Activated CD4-positive, CD25-positive, alpha-beta regulatory T cell treated with anti-CD3 and anti-CD28 coated beads, Interleukin-2, amount 50 U/mL, for 72 hours (primary cell): ENCODE data around the gene PCSK5.

Experiments
- DNase-seq: peaks from one replicate; pipeline ENCODE4 v3.0.0; 2021

The PCSK5 gene

DNA sequence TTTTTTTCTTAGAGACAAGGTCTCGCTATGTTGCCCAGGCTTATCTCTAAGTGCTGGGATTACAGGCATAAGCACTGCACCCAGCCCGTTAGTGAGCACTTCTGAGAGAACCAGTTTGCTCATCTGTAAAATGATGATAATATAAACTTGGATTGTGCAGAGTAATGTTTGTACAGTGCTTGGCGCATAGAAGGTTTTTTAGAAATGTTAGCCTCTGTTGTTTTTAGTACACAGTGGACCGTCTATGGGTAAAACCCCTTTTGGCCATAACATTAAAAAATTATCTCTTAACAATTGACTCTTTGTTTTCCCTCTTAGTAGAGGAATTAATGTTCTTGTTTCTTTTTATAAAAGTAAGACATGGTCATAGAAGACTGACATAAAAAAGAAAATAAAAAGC is 202.1 kb downstream of the PCSK5 start:
- DNase-seq, result no peak

DNA sequence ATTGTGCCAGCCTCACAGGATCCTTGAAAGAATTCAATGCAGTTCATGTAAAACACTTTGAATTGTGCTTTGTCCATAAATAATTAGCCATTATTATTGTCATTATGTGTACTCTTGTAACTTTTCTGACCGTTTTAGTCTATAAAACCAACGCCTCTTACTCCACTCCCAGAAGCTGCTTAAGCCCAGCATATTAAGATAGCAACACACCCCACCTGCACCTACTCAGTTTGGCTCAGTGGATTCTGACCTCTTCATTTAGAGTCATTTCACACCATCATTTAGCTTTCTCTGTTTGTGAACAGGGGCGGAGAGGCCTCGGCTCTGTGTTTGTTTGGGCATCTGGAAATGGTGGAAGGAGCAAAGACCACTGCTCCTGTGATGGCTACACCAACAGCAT is 205.1 kb downstream of the PCSK5 start:
- no peak for DNase-seq

DNA sequence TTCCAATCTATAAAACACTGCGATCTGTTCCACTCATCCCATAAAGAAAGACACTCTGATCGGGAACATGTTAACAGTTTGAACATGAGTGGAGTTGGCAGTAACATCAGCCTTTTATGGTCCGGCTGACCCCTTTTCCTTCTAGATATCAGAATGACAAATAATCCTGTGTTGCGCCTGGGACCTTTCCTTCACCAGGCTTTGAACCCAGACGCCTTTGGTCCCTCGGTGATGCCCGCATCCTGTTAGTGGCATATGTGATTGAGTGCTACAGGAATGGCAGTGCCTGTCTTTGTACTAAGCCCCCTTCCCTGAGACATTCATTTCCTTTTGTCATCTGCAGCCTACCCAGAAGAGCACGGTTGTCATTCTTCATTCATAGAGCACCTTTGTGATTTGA is 209.0 kb downstream of the PCSK5 start:
- DNase-seq, result no peak

DNA sequence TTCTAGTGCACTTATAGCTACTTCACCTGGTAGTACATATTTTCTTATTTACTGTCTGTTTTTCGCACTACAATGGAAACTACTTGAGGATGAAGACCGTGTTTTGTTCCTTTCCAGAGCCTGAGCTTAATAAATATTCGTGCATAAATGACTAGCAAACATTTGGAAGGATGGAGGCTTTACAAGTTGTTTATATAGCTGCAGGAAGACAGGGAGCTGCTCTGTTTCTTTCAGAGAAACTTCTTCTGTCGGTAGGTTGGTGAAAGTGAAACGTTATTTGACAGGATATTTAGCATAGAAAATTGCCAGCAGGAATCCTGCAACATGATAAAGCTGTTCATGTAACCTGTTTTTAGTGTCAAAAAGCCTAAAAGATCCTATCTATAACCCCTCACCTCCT is 210.6 kb downstream of the PCSK5 start:
- DNase-seq, result no peak

DNA sequence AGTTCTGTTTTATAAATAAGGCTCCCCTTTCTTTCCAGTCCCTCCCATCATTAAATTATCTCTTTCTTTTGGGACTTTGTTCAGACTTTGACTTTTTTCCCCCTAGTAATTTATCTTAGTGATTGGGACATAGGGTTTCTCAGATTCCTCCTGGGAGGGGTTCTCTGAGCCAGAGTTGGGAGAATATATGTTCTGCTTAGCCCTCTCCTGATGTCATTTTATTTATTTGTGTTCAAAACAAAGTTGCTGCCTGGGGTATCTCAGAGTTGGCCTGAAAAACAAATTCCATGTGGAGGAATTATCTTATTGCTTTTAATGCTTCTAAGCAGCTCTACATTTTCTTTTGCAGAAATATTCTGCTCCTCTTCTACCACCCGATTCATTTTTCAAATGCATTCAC is 211.0 kb downstream of the PCSK5 start:
- DNase-seq, result no peak

DNA sequence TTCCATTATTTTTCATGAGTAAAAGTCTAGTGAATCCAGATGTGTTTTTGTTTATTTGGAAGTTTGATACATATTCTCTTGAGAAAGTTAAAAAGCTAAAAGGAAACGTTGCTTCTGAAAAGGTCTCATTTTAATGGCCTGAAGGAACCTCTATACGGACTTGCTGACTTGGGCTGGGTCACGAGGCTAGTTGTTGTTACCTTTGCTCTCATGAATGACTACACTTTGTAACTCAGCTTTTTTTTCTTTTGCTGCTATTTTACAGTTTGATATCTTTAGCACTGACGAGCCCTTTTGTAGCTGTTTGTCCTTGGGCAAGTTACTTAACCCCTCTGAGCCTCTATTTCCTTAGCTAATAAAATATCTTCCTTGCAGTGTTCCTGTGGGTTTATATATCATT is 211.5 kb downstream of the PCSK5 start:
- no peak for DNase-seq

DNA sequence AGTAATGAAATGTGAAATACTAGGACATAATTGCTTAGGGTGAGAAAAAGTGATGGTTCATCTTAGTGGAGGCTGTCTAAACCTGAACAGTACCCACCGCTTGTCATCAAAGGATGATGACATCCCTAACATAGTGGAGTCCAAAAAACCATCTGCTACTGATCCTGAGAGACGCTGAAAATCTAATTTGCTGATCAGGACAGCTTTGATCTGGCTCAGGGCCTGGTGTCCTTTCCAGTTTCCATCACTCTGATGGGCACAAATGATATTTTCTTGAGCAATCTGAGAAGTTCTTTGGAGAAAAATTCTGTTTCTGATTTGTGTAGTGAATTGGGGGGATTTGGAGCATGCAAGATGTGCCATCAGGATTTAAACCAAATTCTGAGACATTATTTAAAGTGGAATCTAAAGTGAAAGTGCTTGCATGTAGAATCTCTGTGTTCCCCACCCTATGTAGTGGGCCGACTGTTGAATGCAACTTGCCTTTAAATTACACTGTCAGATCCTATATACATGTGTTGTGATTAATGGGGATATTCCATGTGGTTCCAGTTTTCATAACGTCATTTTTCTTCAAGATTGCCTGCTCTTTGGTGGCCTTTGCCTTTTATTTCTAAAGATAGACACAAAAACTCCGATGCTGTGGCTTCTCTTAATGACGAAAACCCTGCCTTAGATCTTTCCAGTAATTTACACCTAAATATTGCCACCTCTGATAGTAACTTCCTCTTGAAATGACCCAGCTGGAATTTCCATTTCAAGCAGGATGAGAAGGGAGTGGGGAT is 213.2 kb downstream of the PCSK5 start:
- no peak for DNase-seq

DNA sequence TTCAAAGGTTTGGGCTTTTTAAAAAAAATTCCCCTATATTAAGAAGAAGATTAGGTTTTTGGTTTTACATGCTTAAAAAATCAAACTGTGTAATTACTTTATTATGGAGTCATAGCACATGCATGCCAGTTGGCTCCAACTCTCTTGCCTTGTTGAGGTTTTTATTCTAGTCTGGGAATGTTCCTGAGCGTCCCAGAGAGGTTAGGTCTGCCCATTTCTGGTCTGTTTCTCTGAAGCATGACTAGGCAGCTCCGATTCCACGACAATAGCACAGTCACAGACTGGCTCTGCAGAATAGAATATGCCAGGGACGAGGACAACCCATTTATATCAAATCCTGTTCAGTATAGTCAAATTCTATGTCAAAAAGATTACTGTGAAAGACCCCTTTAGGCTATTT is 217.0 kb downstream of the PCSK5 start:
- DNase-seq, result no peak

DNA sequence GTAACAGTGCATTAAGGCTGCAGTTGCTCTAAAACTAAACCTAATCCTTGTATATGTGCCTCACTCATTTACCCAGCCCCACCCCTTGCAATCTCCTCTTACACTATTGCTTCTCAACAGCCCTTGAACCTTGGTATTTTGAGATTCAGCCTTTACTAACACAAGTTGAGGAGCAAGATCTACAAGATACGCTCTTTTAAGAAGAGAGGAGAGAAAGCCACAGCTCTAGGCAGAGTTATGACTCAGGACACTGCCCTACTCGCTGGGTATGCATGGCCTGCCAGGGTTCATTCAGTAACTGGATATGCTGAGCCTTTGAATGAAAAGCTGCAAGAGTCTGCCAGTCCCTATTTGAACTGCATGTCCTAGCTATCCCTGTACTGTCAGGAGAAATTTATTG is 219.5 kb downstream of the PCSK5 start:
- no peak for DNase-seq

DNA sequence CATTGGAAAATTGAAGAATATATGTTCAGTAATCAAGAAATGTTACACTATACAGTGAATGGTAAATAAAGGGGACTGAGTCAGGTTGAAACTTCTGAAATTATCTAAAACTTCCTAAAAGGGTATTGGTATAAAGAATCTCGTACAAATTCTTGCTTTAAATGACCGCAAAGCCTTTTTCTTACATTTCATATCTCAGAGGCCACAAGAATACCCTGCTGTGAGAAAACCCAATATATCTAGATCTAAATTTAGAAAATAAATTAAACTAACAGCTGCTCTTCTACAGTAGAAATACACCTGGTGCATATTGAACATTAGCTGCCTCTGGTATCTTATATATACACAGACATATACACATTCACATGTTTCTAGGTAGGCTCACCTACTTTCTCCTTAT is 221.7 kb downstream of the PCSK5 start:
- no peak for DNase-seq

DNA sequence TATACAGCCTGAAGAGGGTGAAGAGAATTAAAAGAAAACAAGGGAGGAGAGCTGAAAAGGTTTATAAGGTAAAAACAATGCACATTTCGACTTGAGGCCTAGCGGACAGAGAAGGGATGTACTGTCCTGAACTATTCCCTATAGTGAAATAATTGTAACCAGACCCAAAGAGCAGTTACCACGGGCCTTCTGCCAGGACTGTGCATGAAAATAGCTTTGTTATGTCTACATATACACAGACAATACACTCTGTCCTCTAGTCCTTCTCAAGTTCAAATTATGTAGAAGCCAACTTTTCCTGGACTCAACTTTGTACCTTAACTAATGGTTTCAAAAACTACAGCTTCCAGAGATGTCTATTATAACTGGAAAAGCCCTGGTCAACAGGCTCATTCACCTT is 223.7 kb downstream of the PCSK5 start:
- DNase-seq, result no peak

DNA sequence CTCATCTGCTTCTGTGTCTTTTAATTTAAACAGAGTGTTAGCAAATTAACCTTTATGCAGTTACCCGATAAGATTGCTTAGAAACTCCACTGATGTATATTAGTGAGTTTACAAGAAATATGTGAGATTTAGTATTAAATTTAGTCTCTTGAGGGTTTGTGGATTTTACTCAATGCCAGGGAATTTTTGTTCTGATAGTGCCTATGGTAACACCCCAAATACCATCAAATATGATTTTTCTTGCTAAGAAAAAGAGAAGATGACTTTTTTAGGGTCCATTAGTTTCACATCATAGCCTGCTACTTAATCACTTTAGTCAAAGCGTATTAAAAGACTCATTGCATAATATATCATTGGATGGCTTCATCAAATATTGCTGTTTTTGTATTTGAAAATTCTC is 224.9 kb downstream of the PCSK5 start:
- DNase-seq, result no peak

DNA sequence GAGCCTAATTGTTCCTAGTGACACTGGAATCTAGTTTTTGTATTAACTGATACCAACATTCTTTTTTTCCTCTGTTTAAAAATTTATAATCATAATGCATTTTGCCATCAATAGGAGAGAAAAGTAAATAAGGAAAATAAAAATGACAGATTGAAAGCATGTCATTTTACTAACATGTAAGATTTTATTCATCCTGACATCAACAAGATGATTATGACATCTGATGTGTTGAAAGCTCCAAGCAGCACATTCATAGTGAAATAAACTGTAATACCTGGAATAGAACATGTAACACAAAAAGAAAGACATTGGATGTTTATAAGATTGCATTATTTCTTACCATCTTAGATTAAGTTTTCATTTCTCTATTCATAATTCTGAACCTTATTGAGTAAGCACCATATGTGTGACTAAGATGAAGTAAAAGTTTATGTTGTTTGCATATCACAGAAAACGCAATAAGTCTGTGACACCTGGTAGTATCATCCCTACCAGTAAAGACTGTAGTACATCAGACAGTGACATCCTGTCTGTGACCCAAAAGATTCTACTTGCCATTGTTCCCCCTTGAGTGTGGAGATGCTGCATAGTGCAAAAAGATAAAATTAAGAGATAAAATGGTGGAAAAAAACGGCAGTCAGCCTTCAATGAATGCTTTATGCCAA is 225.6 kb downstream of the PCSK5 start:
- DNase-seq, result no peak

DNA sequence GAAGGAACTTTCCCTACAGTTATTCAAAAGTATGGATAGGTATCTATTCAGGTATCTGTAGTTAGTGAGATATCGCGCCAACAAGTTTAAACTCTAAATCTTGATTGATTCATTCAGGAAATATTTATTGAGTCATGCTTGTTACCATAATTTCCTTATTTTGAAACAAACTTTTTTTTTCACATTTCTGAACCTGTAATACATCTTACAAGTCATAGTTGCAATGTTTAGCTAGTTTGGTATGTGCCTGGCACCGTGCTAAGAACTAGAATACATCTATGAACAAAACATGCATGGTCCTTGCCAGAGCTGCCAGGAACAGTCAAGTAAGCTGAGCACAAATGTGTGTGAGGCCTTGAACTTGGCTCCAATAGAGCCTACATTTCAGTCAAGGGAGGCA is 226.4 kb downstream of the PCSK5 start:
- no peak for DNase-seq

DNA sequence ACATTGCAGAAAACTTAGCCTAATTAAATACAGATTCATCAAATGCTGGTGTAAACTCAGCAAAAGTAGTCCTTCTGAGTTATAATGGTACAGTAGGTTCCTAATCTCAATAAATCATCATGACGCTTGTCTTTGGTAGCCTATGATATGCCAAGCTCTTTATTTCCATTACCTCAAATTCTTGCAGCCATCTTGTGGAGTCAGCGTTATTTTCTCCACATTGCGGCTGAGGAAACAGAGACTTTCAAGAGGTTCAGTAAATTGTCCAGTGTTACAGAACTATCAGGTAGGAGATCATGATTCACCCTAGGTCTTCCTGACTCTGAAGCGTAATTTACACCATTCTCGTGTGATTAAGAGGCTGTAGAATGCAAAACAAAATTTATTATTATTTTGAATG is 237.2 kb downstream of the PCSK5 start:
- DNase-seq, result no peak

DNA sequence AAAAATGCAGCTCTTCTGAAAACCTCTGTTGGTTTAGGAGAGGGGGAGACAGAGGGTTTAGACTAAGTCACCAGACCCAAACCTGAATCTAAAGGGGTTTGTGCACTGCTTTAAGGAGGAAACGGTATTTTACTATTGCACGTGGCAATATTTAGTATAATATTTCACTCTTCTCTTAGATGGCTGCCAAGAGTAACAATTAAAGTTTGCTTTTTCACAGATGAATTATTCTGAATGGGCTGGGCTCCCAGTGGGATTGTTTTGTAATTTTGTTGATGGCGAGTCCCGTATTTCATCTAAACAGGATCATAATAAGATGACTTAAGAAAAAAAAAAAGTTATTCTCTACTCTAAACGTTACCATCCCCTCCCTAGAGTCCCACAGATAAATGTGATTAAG is 245.4 kb downstream of the PCSK5 start:
- DNase-seq, result no peak

DNA sequence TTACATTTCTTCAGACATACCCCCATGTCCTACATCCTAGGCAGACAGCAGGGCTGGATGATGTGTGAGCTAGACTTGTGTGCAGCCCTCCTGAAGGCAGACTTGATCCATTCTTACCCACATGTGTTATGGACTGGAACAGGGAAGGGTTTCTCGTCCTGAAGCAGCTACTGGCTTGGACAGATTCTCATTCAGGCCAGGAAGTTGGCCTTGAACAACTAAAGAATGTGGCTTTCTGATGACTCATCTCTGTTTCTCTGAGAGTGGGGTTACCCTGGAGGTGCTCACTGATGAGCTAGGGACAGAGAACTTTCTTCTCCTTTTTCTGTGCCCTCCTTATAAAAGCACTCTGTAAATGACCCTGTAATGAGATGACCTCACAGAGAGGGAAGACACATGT is 246.5 kb downstream of the PCSK5 start:
- DNase-seq, result no peak

DNA sequence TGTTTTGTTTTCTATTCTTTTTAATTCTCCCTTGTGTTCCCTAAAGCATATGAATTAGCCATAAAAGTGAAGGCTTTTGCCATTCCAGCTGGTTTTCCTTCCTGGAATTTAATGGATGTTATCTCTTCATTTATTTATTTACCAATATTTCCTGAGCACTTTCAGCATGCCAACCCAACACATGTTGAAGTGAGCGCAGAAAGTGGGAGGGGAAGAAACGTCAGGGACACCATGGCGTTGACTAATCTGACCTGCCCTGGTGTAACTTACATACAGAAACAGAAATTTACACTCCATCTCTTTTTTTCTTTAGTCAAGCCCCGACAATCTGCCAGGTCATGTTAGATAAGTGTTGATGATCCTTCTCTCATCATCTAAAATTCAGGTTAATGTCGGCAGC is 247.5 kb downstream of the PCSK5 start:
- DNase-seq, result no peak

DNA sequence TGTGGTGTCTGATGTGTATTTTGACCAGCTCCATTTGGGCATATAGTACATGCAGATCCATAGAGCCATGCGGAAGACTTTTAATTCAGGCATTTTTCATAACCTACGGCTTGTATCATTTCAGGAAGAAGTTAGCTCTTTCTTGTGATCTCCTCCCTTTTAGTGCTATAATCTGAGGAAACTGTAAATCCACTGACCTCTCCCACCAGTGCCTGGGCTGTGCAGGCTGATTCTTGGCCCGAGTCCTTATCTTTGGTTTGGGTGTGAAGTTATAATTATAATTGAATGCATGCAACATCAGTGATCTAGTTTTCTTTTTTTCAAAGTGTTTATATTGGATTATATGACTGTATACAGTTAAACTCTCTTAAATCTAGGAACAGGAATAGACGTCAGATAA is 247.9 kb downstream of the PCSK5 start:
- DNase-seq, result no peak

DNA sequence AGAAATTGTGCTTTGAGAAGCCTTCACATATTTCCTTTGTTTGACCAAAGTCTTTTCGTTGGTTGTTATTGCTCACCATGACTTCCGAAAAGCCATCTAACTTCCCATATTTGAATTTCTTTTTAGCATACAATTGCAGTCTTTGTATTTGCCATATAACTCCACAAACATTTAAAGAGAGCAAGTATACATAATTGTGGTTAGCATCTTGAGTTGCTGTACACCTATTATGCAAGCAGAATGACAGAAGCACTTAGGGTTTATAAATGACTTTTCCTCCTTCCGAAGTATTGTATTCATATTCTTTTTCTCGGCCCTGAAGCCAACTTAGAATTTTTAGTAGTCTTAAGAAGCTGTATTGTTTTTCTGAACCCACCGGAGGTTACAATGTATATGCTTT is 253.4 kb downstream of the PCSK5 start:
- DNase-seq, result no peak

DNA sequence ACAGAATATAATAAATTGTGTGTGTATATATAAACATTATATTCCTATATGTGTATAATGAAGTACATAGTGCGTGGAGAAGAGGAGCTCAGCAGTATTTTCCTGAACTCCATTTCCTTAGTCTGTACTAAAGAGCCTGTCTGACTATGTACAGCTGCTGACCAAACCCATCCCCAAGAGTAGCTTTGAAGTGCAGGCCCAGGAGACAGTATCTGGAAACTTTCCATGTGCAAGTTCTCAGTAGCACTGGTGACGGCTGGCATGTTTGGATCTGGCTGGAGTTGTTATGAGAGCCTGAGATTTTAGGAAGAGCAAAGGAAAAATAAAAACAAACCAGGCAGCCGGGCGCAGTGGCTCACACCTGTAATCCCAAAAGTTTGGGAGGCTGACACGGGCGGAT is 259.5 kb downstream of the PCSK5 start:
- DNase-seq, result no peak

DNA sequence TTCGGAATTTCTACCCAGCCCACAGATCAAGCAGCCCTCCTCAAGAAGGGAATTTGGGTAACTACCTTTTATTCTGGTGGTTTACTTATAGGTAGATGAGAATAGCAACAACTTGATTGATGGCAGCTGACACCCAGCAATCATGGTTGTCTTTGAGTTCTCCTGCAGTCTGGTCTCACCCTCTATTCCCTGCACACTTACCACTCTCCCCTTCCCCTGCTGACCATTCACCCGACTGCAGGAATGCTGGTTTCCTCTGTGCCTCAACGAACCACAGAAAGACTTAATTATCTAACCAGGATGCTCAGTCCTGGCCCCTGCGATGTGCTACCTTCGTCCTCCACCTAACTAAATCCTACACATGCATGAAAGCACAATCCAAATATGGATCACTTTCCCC is 260.8 kb downstream of the PCSK5 start:
- no peak for DNase-seq

DNA sequence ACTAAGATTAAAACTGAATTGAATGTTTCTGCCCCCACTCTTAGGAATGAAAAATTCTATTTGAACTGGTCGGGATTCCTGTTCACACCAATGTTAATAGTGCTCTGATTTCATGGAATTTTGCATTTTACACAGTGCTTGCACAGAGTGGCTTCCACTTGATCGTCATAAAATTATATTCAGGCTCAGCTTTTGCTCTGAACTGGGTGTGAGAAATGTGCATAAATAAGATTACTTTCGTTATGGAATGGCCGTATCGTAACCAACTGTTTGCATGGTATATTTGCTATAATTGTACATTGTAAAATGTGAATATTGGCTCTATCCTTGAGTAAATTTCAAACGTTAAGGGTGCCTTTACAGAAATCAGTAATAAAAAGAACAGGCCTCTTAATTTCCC is 262.9 kb downstream of the PCSK5 start:
- no peak for DNase-seq

DNA sequence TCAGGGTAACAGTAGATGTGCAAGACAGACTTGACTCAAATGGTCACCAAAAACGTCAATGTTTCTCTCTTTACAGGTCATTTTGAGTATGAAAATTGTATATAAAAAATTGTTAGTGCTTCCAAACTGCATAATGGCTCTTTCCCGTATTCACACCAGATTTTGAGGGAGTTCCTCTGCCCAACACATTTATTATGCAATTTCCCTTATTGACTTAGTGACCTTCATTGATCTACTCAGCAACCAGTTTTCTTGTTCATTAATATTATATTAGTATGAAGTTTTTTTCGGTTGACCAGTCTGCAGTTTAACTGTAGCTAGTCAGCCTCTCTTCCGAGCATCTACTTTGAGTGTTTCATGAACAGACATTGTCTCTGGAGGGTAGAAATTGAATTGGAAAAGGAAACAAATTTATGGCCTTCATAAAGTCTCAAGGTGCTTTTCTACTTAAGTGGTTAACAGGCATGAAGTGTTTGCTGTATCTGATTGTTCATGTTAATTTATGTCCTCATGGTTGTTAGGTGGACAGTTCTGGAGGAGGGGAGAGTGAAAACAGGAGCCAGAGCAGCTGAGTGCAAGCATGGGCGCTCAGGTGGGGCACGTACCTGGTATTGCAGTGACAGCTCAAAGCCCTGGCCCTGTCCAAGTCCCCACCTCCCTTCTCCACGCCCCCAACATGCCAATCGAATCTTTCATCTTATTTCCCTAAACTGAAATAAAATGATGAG is 263.6 kb downstream of the PCSK5 start:
- no peak for DNase-seq
